GM21529 (cell line): ENCODE measurements around the gene ENOX2.
"Not testable (repeated sequence)": the region's sequence is repeated elsewhere in the genome, so short reads cannot be mapped to it uniquely, and the experiment has no call there.

Source experiments
- ATAC-seq: cut with Tn5 transposase; IDR thresholded peaks from one replicate; pipeline ENCODE4 v1.9.1; 2021; ENCODE audit not compliant: unreplicated experiment

The ENOX2 gene

GRCh38 chrX:130902783-130903613, at the start of gene ENOX2:
TSS of gene ENOX2 (minus strand) at chrX:130903209. CDS start at chrX:130703216, 199,993 bp downstream.
- ATAC-seq: peak; percentile 98

GRCh38 chrX:130952266-130953043, 49.4 kb upstream of the ENOX2 start:
- peak; percentile 95 for ATAC-seq

- ATAC-seq: no peak
These were observed 41.2 kb upstream of the ENOX2 start for GRCh38 chrX:130944230-130944629.

- no peak for ATAC-seq
These were observed 34.1 kb upstream of the ENOX2 start for GRCh38 chrX:130937101-130937500.

- no peak for ATAC-seq
These were observed 30.3 kb upstream of the ENOX2 start for GRCh38 chrX:130933358-130933757.

- ATAC-seq: not testable (repeated sequence)
These were observed 17.4 kb upstream of the ENOX2 start for GRCh38 chrX:130920405-130920804.

GRCh38 chrX:130919676-130920075, 16.7 kb upstream of the ENOX2 start:
- not testable (repeated sequence) for ATAC-seq

GRCh38 chrX:130918498-130918897, 15.5 kb upstream of the ENOX2 start:
- ATAC-seq: not testable (repeated sequence)

- peak; percentile 79 for ATAC-seq
These were observed 13.8 kb upstream of the ENOX2 start for GRCh38 chrX:130916636-130917422.

- ATAC-seq: no peak
These were observed 12.3 kb upstream of the ENOX2 start for GRCh38 chrX:130915302-130915701.

GRCh38 chrX:130909469-130910136, 6.6 kb upstream of the ENOX2 start:
- no peak for ATAC-seq

- no peak for ATAC-seq
These were observed 3.8 kb upstream of the ENOX2 start for GRCh38 chrX:130906776-130907175.

- no peak for ATAC-seq
These were observed 595 bp downstream of the ENOX2 start for GRCh38 chrX:130902446-130902782.

GRCh38 chrX:130896802-130897501, 6.1 kb downstream of the ENOX2 start:
- ATAC-seq: no peak

GRCh38 chrX:130896026-130896425, 7.0 kb downstream of the ENOX2 start:
- no peak for ATAC-seq

GRCh38 chrX:130895299-130895698, 7.7 kb downstream of the ENOX2 start:
- ATAC-seq: no peak

GRCh38 chrX:130893356-130894085, 9.5 kb downstream of the ENOX2 start:
- no peak for ATAC-seq

- ATAC-seq: no peak
These were observed 15.6 kb downstream of the ENOX2 start for GRCh38 chrX:130887376-130887775.

- no peak for ATAC-seq
These were observed 17.0 kb downstream of the ENOX2 start for GRCh38 chrX:130885996-130886395.

- ATAC-seq: no peak
These were observed 17.5 kb downstream of the ENOX2 start for GRCh38 chrX:130885508-130885907.
